ENCODE results near the gene BRMS1L.
"Not testable (repeated sequence)": the region's sequence is repeated elsewhere in the genome, so short reads cannot be mapped to it uniquely, and the experiment has no call there.

Gene BRMS1L, protein sequence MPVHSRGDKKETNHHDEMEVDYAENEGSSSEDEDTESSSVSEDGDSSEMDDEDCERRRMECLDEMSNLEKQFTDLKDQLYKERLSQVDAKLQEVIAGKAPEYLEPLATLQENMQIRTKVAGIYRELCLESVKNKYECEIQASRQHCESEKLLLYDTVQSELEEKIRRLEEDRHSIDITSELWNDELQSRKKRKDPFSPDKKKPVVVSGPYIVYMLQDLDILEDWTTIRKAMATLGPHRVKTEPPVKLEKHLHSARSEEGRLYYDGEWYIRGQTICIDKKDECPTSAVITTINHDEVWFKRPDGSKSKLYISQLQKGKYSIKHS

DNA sequence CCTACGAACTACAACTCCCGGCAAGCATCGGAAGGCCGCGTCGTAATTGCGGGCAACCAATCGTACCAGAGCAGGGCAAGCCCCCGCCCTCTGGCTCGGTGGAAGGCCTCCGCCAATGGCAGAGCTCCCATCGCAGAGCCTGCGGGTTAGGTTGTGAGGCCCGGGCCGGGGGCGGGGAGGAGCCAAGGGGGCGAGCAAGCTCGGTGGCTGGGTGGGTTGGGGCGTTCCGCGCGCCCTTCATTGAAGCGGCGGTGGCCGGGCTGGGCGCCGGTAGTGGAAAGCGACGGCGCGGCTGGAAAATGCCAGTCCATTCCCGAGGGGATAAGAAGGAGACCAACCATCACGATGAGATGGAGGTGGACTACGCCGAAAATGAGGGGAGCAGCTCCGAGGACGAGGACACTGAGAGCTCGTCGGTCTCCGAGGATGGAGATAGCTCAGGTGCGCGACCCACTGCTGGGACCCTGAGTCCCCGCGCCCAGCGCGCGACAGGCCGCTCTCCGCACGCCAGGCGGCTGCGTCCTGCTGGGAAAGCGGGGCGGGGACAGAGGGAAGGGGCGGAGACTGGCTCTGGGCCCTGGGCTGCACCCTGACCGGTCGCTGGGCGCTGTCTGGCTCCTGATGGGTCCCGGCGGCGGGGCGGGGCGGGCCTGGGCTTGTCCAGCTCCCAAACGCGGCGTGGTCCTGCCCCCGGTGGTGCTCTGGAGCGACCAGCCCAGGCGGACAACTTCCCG lies at the start of gene BRMS1L:
BRMS1L (plus strand) TSS at position 121 of the 734 bp plus-strand sequence; CDS start at position 300, 179 bp downstream.
- Mint-ChIP-seq H3K36me3 (ENCODE audit: low read depth) (peaks cover 4% of the 10 kb centered on the region), H3K9me3 (no peaks in the 10 kb centered on the region), H3K4me3 (peak within 1 kb of the TSS; percentile 91), H3K27ac (peak within 1 kb of the TSS; percentile 82), H3K27me3 (no peaks in the 10 kb centered on the region), H3K4me1 (ENCODE audit: low read depth) (peaks cover 24% of the 10 kb centered on the region)

DNA sequence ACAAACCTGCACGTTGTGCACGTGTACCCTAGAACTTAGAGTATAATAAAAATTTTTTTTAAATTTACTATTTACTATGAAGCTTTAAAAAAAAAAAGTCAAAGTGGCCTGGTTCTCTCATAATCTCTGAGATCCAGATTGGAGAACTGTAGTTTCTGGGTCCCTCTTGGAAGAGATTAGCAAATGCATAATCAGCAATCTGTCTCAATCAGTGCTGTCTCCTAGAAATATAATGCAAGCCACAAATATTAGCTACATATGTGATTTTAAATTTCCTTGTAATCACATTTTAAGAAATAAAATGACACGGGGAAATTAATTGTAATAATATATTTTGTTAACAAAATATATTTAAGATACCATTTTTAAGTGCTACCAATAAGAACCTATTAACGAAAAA lies 49.3 kb upstream of the BRMS1L start:
- Mint-ChIP-seq H3K4me3 (no peak overlapping the region), H3K27me3 (no peaks in the 10 kb centered on the region), H3K9me3 (peaks cover 19% of the 10 kb centered on the region), H3K27ac (no peak overlapping the region), H3K4me1 (ENCODE audit: low read depth) (no peaks in the 10 kb centered on the region), H3K36me3 (ENCODE audit: low read depth) (peaks cover 26% of the 10 kb centered on the region)

DNA sequence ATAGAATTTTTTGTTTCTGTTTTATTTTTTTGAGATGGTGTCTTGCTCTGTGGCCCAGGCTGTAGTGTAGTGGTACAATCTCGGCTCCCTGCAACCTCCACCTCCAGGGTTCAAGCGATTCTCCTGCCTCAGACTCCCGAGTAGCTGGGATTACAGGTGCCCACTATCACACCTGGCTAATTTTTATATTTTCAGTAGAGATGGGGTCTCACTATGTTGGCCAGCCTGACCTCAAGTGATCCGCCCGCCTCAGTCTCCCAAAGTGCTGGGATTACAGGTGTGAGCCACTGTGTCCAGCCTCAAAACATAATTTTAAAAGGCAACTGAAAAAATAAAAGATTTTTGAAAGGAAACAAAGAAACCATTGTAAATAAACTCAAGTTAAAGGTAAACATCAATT lies 48.6 kb upstream of the BRMS1L start:
- H3K27me3 Mint-ChIP-seq; H3K4me1 Mint-ChIP-seq (ENCODE audit: low read depth); H3K4me3 Mint-ChIP-seq; H3K27ac Mint-ChIP-seq: not testable (repeated sequence)
- peaks cover 21% of the 10 kb centered on the region for H3K9me3 Mint-ChIP-seq
- peaks cover 29% of the 10 kb centered on the region for H3K36me3 Mint-ChIP-seq (ENCODE audit: low read depth)

DNA sequence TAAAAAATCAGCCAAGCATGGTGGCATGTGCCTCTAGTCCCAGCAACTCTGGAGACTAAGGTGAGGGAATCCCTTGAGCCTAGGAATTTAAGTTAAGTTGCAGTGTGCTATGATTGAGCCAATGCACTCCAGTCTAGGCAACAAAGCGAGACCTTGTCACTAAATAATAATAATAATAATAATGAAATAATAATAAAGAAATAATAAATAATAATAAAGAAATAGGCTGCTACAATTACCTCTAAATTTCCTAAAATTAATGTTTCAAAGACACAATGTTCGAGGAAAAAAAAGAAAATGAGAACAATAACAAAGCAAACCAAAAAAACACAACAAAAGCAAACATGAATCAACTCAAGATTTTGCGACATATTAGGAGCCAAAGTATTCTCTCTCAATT lies 46.8 kb upstream of the BRMS1L start:
- Mint-ChIP-seq H3K4me1 (ENCODE audit: low read depth) (peaks cover 4% of the 10 kb centered on the region), H3K27me3 (no peaks in the 10 kb centered on the region), H3K9me3 (peaks cover 21% of the 10 kb centered on the region), H3K4me3 (no peak overlapping the region), H3K27ac (no peak overlapping the region), H3K36me3 (ENCODE audit: low read depth) (peaks cover 25% of the 10 kb centered on the region)

DNA sequence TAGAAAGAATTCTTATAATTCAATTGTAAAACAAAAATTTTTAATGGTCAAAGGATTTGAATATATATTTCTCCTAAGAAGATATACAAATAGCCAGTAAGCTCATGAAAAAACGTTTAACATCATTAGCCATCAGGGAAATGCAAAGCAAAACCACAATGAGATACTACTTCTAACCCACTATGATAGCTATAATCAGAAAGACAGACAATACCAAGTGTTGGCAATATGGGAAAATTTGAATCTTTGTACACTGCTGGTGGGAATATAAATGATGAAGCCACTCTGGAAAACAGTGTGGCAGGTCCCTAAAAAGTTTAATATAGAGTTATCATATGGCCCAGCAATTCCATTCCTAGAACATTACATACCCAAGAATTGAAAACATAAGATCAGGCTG lies 42.4 kb upstream of the BRMS1L start:
- peaks cover 21% of the 10 kb centered on the region for H3K9me3 Mint-ChIP-seq
- no peak overlapping the region for H3K27ac Mint-ChIP-seq
- H3K4me1 Mint-ChIP-seq (ENCODE audit: low read depth) = peaks cover 11% of the 10 kb centered on the region
- no peaks in the 10 kb centered on the region for H3K27me3 Mint-ChIP-seq
- peaks cover 27% of the 10 kb centered on the region for H3K36me3 Mint-ChIP-seq (ENCODE audit: low read depth)
- no peak overlapping the region for H3K4me3 Mint-ChIP-seq

DNA sequence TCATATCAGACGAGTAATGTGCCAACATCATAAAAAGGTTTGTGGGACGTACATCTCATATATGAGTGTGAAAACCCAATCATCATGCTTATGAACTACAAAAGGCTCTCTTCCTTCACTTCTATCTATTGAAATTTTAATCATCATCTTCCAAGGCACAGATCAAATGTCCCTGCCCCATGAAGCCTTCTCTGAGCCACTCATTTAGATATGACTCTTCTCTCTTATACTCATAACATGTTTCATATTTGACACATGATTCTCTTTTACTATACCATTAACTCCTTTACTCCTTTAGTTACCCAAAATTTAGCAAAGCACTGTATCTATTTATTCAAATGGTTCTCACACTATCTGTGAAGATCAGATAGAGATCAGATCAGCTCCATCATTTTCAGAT lies 39.3 kb upstream of the BRMS1L start:
- peaks cover 13% of the 10 kb centered on the region for H3K36me3 Mint-ChIP-seq (ENCODE audit: low read depth)
- peaks cover 28% of the 10 kb centered on the region for H3K4me1 Mint-ChIP-seq (ENCODE audit: low read depth)
- no peak overlapping the region for H3K27ac Mint-ChIP-seq
- H3K27me3 Mint-ChIP-seq = no peaks in the 10 kb centered on the region
- no peak overlapping the region for H3K4me3 Mint-ChIP-seq
- peaks cover 2% of the 10 kb centered on the region for H3K9me3 Mint-ChIP-seq

DNA sequence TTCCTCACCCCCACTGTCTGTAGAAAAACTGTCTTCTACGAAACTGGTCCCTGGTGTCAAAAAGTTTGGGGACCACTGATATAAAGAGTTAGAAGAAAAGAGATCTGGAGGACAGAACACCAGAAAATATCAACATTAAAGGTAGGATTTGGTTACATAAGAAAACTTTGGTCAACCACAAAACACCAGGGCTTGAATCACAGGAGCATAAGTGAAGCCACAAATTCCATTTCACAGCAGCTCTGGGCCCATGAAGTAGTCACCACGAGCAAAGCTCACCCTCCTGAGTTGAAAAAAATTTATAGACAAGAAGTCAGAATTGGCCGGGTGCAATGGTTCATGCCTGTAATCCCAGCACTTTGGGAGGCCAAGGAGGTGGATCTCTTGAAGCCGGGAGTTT lies 36.5 kb upstream of the BRMS1L start:
- Mint-ChIP-seq H3K27ac (no peak overlapping the region), H3K9me3 (no peaks in the 10 kb centered on the region), H3K27me3 (no peaks in the 10 kb centered on the region), H3K4me3 (no peak overlapping the region), H3K36me3 (ENCODE audit: low read depth) (peaks cover 11% of the 10 kb centered on the region), H3K4me1 (ENCODE audit: low read depth) (peaks cover 23% of the 10 kb centered on the region)

DNA sequence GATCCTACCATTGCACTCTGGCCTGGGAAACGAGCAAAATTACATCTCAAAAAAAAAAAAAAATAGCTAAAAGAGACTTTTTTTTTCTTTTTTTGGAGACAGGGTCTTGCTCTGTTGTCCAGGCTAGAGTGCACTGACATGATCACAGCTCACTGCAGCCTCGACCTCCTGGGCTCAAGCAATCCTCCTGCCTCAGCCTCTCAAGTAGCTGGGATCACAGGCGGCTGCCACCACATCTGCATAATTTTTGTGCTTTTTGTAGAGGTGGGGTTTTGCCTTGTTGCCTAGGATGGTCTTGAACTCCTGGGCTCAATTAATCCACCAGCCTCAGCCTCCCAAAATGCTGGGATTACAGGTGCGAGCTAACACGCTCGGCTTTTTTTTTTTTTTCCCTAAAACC lies 28.3 kb upstream of the BRMS1L start:
- Mint-ChIP-seq H3K4me3 (no peak overlapping the region), H3K36me3 (ENCODE audit: low read depth) (peaks cover 7% of the 10 kb centered on the region), H3K4me1 (ENCODE audit: low read depth) (peaks cover 26% of the 10 kb centered on the region), H3K9me3 (no peaks in the 10 kb centered on the region), H3K27me3 (no peaks in the 10 kb centered on the region), H3K27ac (no peak overlapping the region)

DNA sequence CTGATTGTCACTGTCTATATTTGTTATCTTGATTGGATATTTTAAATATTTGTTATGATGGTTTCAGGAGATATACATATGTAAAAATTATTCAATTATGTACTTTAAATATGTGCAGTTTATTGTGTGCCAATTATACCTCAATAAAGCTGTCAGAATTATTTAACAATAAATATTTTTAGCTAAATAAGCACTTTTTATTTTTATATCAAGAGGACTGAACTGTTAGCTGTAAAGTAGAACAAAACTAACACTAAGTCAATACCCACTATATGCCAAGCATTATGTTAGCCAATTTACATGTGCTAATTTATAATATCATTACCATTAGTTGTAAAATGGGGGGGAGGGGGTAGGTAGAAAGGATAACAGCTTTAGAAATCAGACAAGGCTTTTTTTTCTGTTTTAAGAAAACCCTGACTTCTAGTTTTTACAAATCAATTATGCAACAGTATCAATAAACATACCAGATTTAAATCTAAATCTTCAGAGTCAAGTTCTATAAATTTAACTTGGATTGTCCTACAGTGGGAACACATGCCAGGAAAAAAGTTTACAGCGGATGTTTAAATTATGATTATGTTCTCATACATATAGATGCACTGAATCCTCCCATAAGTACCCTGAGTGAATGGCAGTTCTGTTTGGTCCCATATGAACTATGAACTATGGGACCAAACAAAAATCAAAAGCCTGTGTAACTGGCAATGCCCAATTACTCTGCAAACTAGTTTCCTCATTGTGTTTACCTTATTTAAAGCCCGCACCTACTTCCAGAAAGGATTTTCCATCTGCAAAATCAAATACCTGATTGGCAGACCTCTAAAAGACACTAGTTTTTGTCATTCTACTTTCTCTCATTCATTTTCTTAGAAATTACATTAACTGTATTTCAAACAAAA lies 19.9 kb upstream of the BRMS1L start:
- Mint-ChIP-seq H3K27ac (no peak overlapping the region), H3K4me1 (ENCODE audit: low read depth) (peaks cover 38% of the 10 kb centered on the region), H3K9me3 (no peaks in the 10 kb centered on the region), H3K27me3 (no peaks in the 10 kb centered on the region), H3K36me3 (ENCODE audit: low read depth) (peaks cover 11% of the 10 kb centered on the region), H3K4me3 (no peak overlapping the region)

DNA sequence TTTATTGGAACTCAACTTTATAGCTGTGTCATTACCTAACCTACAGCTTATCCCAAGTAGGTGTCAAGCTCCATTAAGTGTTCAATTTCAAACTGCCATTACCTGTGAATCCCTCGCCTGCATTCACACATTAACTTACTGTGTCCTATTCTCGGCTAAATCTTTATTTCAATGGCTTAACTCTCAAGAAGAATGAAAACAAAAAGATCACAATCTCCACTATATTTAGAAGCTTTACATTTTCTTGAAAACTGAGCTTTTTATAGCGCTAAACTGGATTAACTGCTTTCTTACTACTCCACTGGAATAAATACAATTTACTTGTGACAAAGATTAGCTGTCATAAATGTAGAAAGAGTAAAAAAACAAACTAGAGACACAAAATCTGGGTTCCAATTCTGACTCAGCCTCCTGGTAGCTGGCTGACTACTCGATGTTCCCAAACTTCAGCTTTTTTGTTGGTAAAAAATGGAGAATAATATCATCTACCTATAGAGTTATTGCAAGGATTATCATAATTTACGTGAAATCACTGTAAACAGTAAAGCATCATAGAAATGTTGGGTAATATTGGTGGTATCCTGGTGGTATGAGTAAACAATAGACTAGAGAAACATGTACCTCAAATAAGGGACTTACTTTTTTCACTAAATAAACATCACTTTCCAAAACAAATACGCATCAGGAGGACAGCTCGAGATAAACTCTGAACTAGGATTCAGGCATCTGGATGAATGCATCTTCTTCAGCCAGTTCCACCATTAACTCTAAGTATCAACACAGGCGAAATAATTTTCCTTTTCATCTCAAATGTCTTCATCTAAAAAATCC lies 18.8 kb upstream of the BRMS1L start:
- Mint-ChIP-seq H3K27me3 (no peaks in the 10 kb centered on the region), H3K36me3 (ENCODE audit: low read depth) (peaks cover 11% of the 10 kb centered on the region), H3K27ac (peak overlapping the region; percentile 27), H3K4me1 (ENCODE audit: low read depth) (peaks cover 38% of the 10 kb centered on the region), H3K9me3 (no peaks in the 10 kb centered on the region), H3K4me3 (peak overlapping the region; percentile 96)

DNA sequence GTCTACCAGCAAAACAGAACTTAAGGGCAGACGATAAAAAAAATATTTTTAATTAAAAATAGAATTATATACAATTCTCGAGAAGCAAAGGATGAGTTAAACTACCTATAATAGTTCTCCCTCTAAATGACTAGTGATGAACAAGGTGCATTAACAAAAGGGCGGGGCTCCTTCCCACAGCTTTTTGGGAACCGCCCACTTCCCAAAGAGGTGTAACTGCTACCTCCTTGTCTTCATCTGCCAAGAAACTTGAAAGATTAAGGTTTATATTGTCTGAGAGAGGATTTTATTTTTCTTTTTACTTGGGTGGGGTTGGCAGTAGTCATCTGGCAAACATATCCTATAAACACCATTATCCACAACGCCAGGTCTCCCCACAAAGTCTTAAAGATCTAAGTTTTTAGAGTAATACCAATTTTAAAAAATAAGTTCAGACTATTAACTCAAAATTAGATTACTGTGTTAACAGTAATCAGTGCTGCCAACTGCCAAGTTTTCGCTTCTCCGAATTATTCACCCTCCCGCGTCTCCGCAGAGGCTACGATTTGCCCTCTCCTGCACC lies 18.0 kb upstream of the BRMS1L start:
- Mint-ChIP-seq H3K27me3 (no peaks in the 10 kb centered on the region), H3K4me1 (ENCODE audit: low read depth) (peaks cover 34% of the 10 kb centered on the region), H3K9me3 (no peaks in the 10 kb centered on the region), H3K27ac (peak overlapping the region; percentile 88), H3K4me3 (peak overlapping the region; percentile 96), H3K36me3 (ENCODE audit: low read depth) (peaks cover 6% of the 10 kb centered on the region)

DNA sequence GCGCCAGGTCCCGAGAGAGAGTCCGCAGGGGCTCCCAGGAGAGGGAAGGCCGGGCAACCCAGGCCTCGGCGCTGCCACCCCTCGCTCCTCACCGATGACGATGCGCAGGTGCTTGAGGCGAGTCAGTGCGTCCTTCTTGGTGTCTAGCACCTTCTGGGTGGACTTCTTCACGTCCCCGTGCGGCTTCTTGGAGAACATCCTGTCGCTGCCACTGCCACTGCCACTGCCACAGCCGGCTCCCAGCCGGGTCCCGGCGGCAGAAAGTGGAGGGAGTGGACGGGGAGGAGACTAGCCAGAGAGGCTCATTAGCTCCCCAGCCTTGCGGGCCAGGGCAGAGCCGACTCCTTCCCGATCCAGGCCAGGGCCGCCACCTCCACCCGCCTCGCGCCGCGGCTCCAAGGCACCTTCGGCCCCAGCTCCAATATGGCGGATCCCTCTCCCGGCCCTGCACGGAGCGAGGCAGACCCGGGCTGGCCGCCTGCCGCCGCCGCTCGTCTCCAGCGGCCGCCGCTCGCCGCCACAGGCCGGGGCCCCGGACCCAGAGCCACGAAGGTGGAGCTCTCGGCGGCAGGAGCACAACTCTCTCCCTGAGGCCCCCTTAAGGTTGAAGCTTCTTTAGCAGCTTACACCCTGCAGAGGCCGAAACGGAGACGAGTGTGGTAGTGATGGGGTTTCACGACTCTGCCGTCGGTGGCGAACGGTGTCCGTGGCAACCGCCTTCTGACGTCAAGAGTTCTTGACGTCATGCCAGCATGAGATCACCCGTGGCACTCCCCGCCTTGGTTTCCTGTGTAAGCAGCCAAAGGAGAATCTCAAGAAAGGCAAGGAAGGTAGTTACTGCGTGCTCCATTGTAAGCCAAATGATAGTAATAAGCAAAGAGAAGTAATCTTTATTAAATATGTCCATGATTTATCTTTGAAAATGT lies 17.2 kb upstream of the BRMS1L start, which contains the start of gene RALGAPA1:
RALGAPA1 (minus strand) TSS at position 658 of the 926 bp plus-strand sequence; CDS start at position 198, 460 bp downstream.
- Mint-ChIP-seq H3K27ac (peak within 1 kb of the TSS; percentile 88), H3K4me1 (ENCODE audit: low read depth) (peaks cover 34% of the 10 kb centered on the region), H3K4me3 (peak within 1 kb of the TSS; percentile 96)
- H3K9me3 Mint-ChIP-seq; H3K36me3 Mint-ChIP-seq (ENCODE audit: low read depth); H3K27me3 Mint-ChIP-seq: not testable (repeated sequence)

DNA sequence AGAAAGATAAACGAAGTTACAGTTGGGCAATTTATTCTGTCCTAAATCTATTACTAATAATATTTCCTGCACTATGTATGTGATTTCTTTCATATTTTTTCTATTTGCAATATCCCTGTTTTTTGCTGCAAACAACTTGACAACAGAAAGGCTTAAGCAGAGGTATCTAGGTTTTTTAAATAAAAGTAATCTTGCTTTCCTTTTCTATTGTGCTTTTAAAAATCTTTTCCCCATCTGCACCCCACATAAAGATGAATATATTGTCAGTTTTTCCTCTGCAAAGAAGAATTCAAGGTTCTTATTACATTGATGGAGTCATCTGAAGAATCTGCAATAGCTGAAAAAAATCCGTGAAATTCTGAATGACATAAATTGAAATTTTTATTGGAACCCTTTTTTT lies 16.5 kb upstream of the BRMS1L start:
- peaks cover 33% of the 10 kb centered on the region for H3K4me1 Mint-ChIP-seq (ENCODE audit: low read depth)
- H3K36me3 Mint-ChIP-seq (ENCODE audit: low read depth) = peaks cover 3% of the 10 kb centered on the region
- H3K27ac Mint-ChIP-seq = peak overlapping the region; percentile 69
- H3K27me3 Mint-ChIP-seq = no peaks in the 10 kb centered on the region
- H3K9me3 Mint-ChIP-seq = no peaks in the 10 kb centered on the region
- H3K4me3 Mint-ChIP-seq = peak overlapping the region; percentile 96
